Kidney glomerular epithelial cell (primary cell): ENCODE results near the gene KATNAL2.
A peak's percentile ranks its signal among the peaks of the same experiment; 100 is the strongest.
"Not testable (repeated sequence)": the region's sequence is repeated elsewhere in the genome, so short reads cannot be mapped to it uniquely, and the experiment has no call there.

Experiments used
- DNase-seq: peaks from one replicate; lab custom pipeline; 2025; lab: John Stamatoyannopoulos, UW

The KATNAL2 gene

GRCh38 chr18:46939337-46939963 lies 22.0 kb downstream of the KATNAL2 start:
- DNase-seq, result peak; percentile 3

- DNase-seq, result no peak
Measured at GRCh38 chr18:46939998-46940571, 22.7 kb downstream of the KATNAL2 start.

- no peak for DNase-seq
Measured at GRCh38 chr18:46942646-46943045, 25.2 kb downstream of the KATNAL2 start.

GRCh38 chr18:46946656-46947282 lies 29.4 kb downstream of the KATNAL2 start:
- peak; percentile 90 for DNase-seq

- peak; percentile 1 for DNase-seq
Measured at GRCh38 chr18:46950064-46950656, 32.8 kb downstream of the KATNAL2 start.

GRCh38 chr18:46953195-46953594 lies 35.8 kb downstream of the KATNAL2 start:
- DNase-seq, result no peak

- no peak for DNase-seq
Measured at GRCh38 chr18:46958209-46958608, 40.8 kb downstream of the KATNAL2 start.

- DNase-seq, result not testable (repeated sequence)
Measured at GRCh38 chr18:46963656-46964578, 46.5 kb downstream of the KATNAL2 start.

GRCh38 chr18:46964579-46965293 lies 47.3 kb downstream of the KATNAL2 start:
- DNase-seq, result not testable (repeated sequence)

- not testable (repeated sequence) for DNase-seq
Measured at GRCh38 chr18:46966266-46966665, 48.9 kb downstream of the KATNAL2 start.

- DNase-seq, result not testable (repeated sequence)
Measured at GRCh38 chr18:46969551-46969950, 52.1 kb downstream of the KATNAL2 start.

- DNase-seq, result not testable (repeated sequence)
Measured at GRCh38 chr18:47019870-47020269, 102.5 kb downstream of the KATNAL2 start.

- DNase-seq, result not testable (repeated sequence)
Measured at GRCh38 chr18:47020757-47021156, 103.4 kb downstream of the KATNAL2 start.

- DNase-seq, result not testable (repeated sequence)
Measured at GRCh38 chr18:47022821-47023220, 105.4 kb downstream of the KATNAL2 start.

GRCh38 chr18:47023769-47024465 lies 106.5 kb downstream of the KATNAL2 start:
- DNase-seq, result not testable (repeated sequence)

- DNase-seq, result not testable (repeated sequence)
Measured at GRCh38 chr18:47025557-47026174, 108.3 kb downstream of the KATNAL2 start.

GRCh38 chr18:47028738-47029137 lies 111.3 kb downstream of the KATNAL2 start:
- not testable (repeated sequence) for DNase-seq

- not testable (repeated sequence) for DNase-seq
Measured at GRCh38 chr18:47029684-47030353, 112.4 kb downstream of the KATNAL2 start.

GRCh38 chr18:47030887-47031286 lies 113.5 kb downstream of the KATNAL2 start:
- not testable (repeated sequence) for DNase-seq
